DOHH2 (cell line): ENCODE data around the gene ISCA1.

ENCODE experiments used
- CTCF ChIP-seq: fragments of 200-600 bp; sonication (generic); IDR thresholded peaks from one replicate; pipeline ENCODE4 v1.5.1; 2014; ENCODE audit warnings: antibody characterized with exemption, mild to moderate bottlenecking, low read depth, low read length; ENCODE audit not compliant: poor library complexity, severe bottlenecking
- EZH2phosphoT487 ChIP-seq: fragments of 200-600 bp; sonication (generic); IDR thresholded peaks from 2 replicates; pipeline ENCODE4 v1.6.1; 2017; ENCODE audit warnings: borderline replicate concordance, mild to moderate bottlenecking, antibody characterized with exemption, low read length, moderate library complexity, mixed read lengths

- TF ChIP-seq CTCF (no peak), EZH2phosphoT487 (no peak)
Observed at GRCh38 chr9:86217076-86217755, 65.1 kb downstream of the ISCA1 start.
